ENCODE results near the gene AGAP1. TPM values are rescaled to one million over a fixed set of nuclear protein-coding genes. Genes with fewer than 3 reads are reported as not detected.

Gene AGAP1
- total RNA-seq, 1 donor from 2014 or later = 54.7 TPM

DNA sequence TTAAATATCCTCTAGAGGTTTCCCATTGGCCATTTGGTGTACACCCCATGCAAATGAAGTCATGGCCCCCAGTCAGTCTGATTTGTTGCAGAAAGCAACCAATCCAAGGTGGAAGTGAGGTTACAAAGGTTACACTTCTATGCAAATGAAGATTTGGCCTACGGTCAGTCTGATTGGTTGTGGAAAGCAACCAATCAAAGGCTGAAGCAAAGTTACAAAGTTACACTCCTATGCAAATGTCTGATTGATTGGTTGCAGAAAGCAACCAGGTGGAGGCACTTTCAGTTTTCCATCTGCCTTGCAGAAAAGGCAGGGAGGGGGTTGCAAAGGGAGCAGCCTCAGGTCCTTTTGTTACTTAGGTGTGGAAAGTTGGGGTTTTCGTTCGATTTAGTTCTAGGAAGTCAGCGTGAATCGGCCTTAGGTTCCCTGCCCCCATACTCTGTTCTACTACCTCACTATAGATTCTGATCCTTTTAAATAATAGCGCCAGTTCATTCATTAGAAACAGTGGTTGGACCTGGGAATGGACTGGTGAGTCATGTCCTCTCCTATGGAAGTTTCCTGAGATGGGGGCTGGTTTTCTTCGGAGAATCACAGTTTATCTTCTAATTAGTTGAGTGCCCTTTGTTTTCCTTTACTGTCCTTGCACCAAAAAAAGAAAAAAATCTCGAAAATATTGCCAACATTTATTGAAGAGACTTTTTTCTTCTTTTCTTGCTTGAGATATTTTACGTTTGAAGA, 279.5 kb downstream of the AGAP1 start:
- DNase-seq (ENCODE audit: low read depth, low spot score) = no peak
- H3K9me3 Mint-ChIP-seq = no peaks in the 10 kb centered on the region
- TF ChIP-seq CTCF (conservative IDR thresholded peaks at IDR 0.05) = no peak
- no peak overlapping the region for H3K27ac Mint-ChIP-seq (ENCODE audit: unreplicated experiment)
- peaks cover 24% of the 10 kb centered on the region for H3K4me1 Mint-ChIP-seq
- no peaks in the 10 kb centered on the region for H3K27me3 Mint-ChIP-seq (ENCODE audit: low read depth)
- peaks cover 7% of the 10 kb centered on the region for H3K36me3 Mint-ChIP-seq (ENCODE audit: low read depth)
- no peak overlapping the region for H3K4me3 Mint-ChIP-seq

DNA sequence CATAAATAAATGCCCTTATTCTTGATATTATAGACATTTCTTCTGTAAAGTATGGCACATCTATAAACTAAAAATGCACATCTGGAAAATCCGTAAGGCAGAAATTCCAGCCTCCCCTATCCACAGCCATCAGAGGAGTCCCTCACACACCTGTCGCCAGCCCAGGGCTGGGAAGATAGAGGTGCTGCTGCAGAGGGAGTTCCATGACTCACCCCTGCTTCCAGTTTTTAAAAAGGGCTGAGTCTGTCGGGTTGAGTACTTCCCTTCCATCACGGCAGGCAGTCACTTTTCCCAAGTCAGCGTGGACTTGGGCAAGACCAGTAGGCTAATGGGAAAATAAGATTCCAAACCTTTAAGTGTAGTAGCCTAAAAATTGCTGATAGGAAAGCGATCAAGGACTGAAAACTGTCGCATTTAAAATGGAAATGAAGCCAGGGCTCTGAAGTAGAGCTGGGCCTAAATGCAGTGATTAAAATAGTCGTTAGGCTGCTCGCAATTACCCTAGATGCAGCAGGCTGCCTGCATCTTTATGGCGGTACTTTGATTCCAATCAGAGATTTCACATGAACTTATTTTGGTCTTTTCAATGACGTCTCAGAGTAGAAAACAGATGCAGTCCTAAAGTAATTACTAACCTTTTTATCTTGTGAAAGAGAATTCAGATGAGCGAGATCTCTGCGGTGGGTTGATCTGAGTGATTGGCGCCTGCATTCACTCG, 280.5 kb downstream of the AGAP1 start:
- Mint-ChIP-seq H3K9me3 (no peaks in the 10 kb centered on the region), H3K27me3 (ENCODE audit: low read depth) (no peaks in the 10 kb centered on the region), H3K27ac (ENCODE audit: unreplicated experiment) (no peak overlapping the region), H3K4me1 (peaks cover 24% of the 10 kb centered on the region), H3K4me3 (no peak overlapping the region), H3K36me3 (ENCODE audit: low read depth) (peaks cover 7% of the 10 kb centered on the region)
- DNase-seq (ENCODE audit: low read depth, low spot score) = no peak
- no peak for TF ChIP-seq CTCF (conservative IDR thresholded peaks at IDR 0.05)

DNA sequence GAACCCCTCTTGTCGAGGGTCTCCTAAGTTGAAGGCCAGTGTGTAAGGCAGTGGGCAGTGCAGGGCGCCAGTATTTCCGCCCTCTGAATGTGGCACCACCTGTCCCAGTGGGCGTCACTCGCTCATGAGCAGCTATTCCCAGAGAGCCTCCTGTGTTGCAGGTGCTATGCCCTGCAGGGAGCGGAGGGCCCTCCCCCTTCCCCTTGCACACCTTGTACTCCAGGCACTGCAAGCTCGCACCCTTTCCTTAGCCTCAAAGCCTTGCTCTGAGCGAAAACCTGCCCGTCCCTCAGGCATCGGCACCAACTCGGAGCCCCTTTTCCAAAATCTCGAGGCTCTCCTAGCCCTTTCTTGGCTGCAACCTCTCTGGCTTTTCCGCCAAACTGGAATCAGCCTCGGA, 282.7 kb downstream of the AGAP1 start:
- Mint-ChIP-seq H3K9me3 (no peaks in the 10 kb centered on the region), H3K27ac (ENCODE audit: unreplicated experiment) (peak overlapping the region; percentile 35), H3K36me3 (ENCODE audit: low read depth) (peaks cover 7% of the 10 kb centered on the region), H3K27me3 (ENCODE audit: low read depth) (no peaks in the 10 kb centered on the region), H3K4me1 (peaks cover 24% of the 10 kb centered on the region), H3K4me3 (no peak overlapping the region)
- DNase-seq (ENCODE audit: low read depth, low spot score) = no peak
- TF ChIP-seq CTCF (conservative IDR thresholded peaks at IDR 0.05) = no peak

DNA sequence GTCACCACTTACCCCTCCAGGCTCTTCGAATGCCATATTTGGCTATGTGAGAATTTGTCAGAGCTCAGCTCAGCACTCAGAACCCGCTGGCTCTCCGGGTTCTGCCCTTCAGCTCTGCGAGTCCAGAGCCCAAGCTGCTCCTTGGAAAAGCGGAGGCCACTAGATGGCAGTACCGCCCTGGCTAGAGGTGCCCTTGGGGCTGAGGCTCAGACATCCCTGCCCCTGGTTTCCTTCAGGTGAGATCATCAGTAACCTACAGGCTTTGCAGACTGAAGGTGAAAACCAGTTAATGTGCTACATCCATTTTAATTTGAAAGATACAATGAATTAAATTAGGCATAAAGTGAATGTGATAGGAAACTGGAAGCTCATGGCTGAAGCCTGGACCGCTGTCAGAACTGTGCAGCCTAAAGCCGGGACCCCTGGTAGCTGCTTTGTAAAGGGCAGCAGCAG, 285.6 kb downstream of the AGAP1 start:
- Mint-ChIP-seq H3K4me1 (peaks cover 19% of the 10 kb centered on the region), H3K9me3 (no peaks in the 10 kb centered on the region), H3K4me3 (no peak overlapping the region), H3K27ac (ENCODE audit: unreplicated experiment) (no peak overlapping the region), H3K36me3 (ENCODE audit: low read depth) (peaks cover 2% of the 10 kb centered on the region), H3K27me3 (ENCODE audit: low read depth) (no peaks in the 10 kb centered on the region)
- peak; percentile 80 for DNase-seq (ENCODE audit: low read depth, low spot score)
- TF ChIP-seq CTCF (conservative IDR thresholded peaks at IDR 0.05) = peak; percentile 89

GRCh38 chr2:235780401-235780800, 286.6 kb downstream of the AGAP1 start:
- no peak overlapping the region for H3K27ac Mint-ChIP-seq (ENCODE audit: unreplicated experiment)
- no peak for TF ChIP-seq CTCF (conservative IDR thresholded peaks at IDR 0.05)
- no peak for DNase-seq (ENCODE audit: low read depth, low spot score)
- peaks cover 21% of the 10 kb centered on the region for H3K4me1 Mint-ChIP-seq
- no peaks in the 10 kb centered on the region for H3K27me3 Mint-ChIP-seq (ENCODE audit: low read depth)
- no peak overlapping the region for H3K4me3 Mint-ChIP-seq
- peaks cover 2% of the 10 kb centered on the region for H3K36me3 Mint-ChIP-seq (ENCODE audit: low read depth)
- no peaks in the 10 kb centered on the region for H3K9me3 Mint-ChIP-seq

All from neural crest cell (in vitro differentiated cells).